Measurements from ENCODE around the gene CALM3.

CALM3 gene

GRCh38 chr19:46639358-46640182 lies 38.4 kb downstream of the CALM3 start:
- DNase-seq = peak; percentile 77

DNA sequence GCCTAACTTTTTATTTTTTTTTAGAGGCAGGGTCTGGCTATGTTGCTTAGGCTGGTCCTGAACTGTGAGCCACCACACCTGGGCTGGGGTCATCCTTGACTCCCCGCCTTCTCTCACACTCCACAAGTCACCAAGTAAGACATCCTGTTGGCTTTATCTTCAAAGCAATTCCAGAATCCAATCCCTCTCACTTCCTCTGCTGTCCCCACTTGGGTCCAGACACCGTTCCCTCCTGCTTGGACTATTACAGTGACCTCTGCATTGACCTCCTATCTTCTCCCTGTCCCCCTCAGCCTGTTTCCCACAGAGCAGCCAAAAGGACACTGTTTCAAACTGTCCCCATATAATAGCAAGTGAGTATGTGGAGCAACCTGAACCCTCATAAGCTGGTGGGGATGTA lies 39.5 kb downstream of the CALM3 start:
- DNase-seq = no peak

DNA sequence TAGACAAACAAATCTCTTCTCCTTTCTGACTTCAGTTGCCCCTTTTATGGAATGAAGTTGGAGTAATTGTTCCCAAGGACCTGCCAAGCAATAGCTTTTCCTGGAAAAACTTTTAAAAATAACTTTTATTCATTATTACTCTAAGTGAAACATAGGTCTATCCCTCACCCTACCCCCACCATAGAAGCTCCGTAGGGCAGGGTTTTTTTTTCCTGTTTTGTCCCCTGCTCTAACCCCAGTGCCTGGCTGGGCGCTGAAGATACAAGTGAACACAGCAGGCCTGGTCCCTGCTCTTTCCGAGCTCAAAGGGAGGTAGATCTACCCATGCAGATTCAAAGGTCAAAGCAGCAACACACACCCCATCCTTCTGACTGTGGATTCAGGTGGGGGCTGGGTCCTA lies 43.6 kb downstream of the CALM3 start:
- no peak for DNase-seq

- DNase-seq = no peak
Measured at GRCh38 chr19:46646402-46646801, 45.3 kb downstream of the CALM3 start.

DNA sequence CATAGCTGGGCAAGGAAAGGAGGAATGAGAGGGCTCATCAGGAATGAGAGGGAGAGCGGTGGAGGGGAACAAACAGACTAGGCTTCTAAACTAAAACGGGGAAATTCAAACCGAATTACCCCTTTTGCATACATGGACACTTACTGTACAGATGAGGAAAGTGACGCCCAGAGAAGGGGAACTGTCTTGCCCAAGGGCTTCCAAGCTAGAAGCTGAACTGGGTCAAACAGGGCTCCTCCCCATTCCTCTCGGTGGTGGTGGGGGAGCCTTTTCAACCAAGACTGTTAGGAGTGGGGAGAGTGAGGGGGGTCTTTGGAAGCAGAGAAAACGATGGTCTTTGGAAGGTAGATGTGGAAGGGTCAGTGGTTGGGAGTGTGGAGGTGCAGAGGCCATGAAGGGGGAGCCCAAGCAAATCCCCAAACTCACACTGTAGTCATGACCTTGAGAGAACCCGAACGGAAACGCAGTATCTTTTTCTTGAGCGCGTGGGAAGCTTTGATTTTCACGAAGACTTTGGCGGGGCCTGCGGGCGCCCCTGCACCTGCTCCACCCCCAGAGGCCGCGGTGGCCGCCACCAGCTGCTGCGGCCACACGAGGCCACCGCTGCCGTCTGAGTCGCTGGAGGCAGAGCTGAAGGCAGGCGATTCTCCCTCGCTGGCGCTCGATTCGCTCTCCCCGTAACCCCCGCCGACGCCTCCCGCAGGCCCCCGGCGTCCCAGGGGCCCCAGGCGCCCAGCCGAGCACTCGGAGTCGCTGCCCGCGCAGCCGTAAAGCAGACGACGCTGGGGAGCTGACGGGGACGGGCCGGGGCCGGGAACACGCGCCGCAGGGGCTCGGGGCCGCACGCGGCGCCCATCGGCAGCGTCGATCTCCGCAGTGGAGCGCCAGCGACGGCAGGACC lies 47.2 kb downstream of the CALM3 start:
- peak; percentile 50 for DNase-seq

GRCh38 chr19:46648961-46649960 lies 48.1 kb downstream of the CALM3 start:
- no peak for DNase-seq

- DNase-seq = no peak
Measured at GRCh38 chr19:46650445-46650844, 49.3 kb downstream of the CALM3 start.

- DNase-seq = peak; percentile 57
Measured at GRCh38 chr19:46654621-46655152, 53.6 kb downstream of the CALM3 start.

DNA sequence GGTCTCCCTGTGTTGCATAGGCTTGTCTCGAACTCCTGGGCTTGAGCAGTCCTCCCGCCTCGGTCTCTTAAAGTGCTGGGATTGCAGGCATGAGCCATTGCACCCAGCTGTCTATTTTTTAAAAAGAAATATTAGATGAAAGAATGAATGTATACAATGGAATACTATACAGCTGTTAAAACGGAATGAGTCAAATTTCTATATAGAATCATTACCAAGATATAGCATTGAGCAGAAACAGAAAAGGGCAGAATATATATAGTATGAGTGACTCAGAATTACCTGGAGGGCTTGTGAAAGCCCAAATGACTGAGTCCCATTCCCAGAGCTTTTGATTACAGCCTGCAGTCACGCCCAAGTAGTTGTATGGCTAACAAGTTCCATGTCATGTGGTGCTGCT lies 55.4 kb downstream of the CALM3 start:
- no peak for DNase-seq

GRCh38 chr19:46659151-46660007 lies 58.2 kb downstream of the CALM3 start:
- no peak for DNase-seq

GRCh38 chr19:46660008-46660517 lies 58.9 kb downstream of the CALM3 start:
- peak; percentile 64 for DNase-seq

Measured in retina (tissue), 1 donor.